ENCODE results near the gene FZD1. TPM values are rescaled to one million over a fixed set of nuclear protein-coding genes. Genes with fewer than 3 reads are reported as not detected.

FZD1 gene
- total and polyA plus RNA-seq, 2 of the 13 experiments (the other 11 are each of a cell fraction or from before 2014, with no cell fraction given) = 0.22 to 0.80 TPM

GRCh38 chr7:91265693-91266066, 1.4 kb downstream of the FZD1 start:
- H3K4me3 ChIP-seq (replicated peaks in 1 of 3; ENCODE audit: insufficient read depth in 1 of 3, low read depth in 2 of 3, low read length in 3 of 3) = no peak overlapping the region
- BruUV-seq (replicated peaks) = no TSS peak
- no peak for TF ChIP-seq ATF7 (IDR thresholded peaks at IDR 0.05)
- TF ChIP-seq ATF7 (CRISPR knock-in tag; IDR thresholded peaks at IDR 0.05) = no peak
- TF ChIP-seq STAT5B (CRISPR knock-in tag; IDR thresholded peaks at IDR 0.05) = no peak
- TF ChIP-seq HOXA5 (CRISPR knock-in tag; IDR thresholded peaks at IDR 0.05) = no peak
- TF ChIP-seq MYPOP (CRISPR knock-in tag; IDR thresholded peaks at IDR 0.05) = no peak
- TF ChIP-seq TSC22D2 (CRISPR knock-in tag; IDR thresholded peaks at IDR 0.05; ENCODE audit: borderline replicate concordance) = no peak
- TF ChIP-seq TRAFD1 (CRISPR knock-in tag; IDR thresholded peaks at IDR 0.05; ENCODE audit: borderline replicate concordance) = no peak
- no peak for TF ChIP-seq MED1 (CRISPR knock-in tag; IDR thresholded peaks at IDR 0.05)
- no peak for TF ChIP-seq AHR (CRISPR knock-in tag; IDR thresholded peaks at IDR 0.05)
- no peak for TF ChIP-seq ZNF337 (CRISPR knock-in tag; IDR thresholded peaks at IDR 0.05; ENCODE audit: borderline replicate concordance, low read depth)
- no peak for TF ChIP-seq PCBP2 (optimal IDR thresholded peaks at IDR 0.05; ENCODE audit: low read depth, low read length, poor library complexity, severe bottlenecking)
- TF ChIP-seq PPARG (CRISPR knock-in tag; conservative IDR thresholded peaks at IDR 0.05) = no peak
- no peak for TF ChIP-seq SRSF4 (IDR thresholded peaks at IDR 0.05; ENCODE audit: low read depth, low read length, poor library complexity, severe bottlenecking)
- no peak for TF ChIP-seq AKAP8 (CRISPR knock-in tag; IDR thresholded peaks at IDR 0.05)
- TF ChIP-seq ZNF160 (CRISPR knock-in tag; IDR thresholded peaks at IDR 0.05) = no peak
- no peak for TF ChIP-seq SIX1 (CRISPR knock-in tag; IDR thresholded peaks at IDR 0.05; ENCODE audit: borderline replicate concordance)
- no peak for TF ChIP-seq NONO (IDR thresholded peaks at IDR 0.05)
- TF ChIP-seq NONO (CRISPR knock-in tag; conservative IDR thresholded peaks at IDR 0.05) = no peak
- TF ChIP-seq ZNF354B (CRISPR knock-in tag; IDR thresholded peaks at IDR 0.05) = no peak
- H3K9me3 ChIP-seq (ENCODE audit: low read length) = no peaks in the 10 kb centered on the region
- no peaks in the 10 kb centered on the region for H3K36me3 ChIP-seq (replicated peaks in 1 of 2; ENCODE audit: control insufficient read depth in 1 of 2, insufficient read depth in 2 of 2, low read length in 2 of 2)
- ChIA-PET CTCF (ENCODE audit: low intra/inter-chr PET ratio, low total read pairs) (no interaction called here), POLR2A (no interaction called here)
- H3K4me1 ChIP-seq (ENCODE audit: insufficient read depth, low read length) = peaks cover 15% of the 10 kb centered on the region
- no peaks in the 10 kb centered on the region for H3K79me2 ChIP-seq (ENCODE audit: insufficient read depth, low read length)
- H3K27ac ChIP-seq (ENCODE audit: extremely low read length, insufficient read depth, low read length) = no peak overlapping the region
- in situ Hi-C loops (cut with HindIII; ENCODE audit: extremely low pct_ligation_motif_present, low pct_unique_long_range_greater_than_20kb) = no loop called here
- intact Hi-C loops (cut with micrococcal nuclease; ENCODE audit: unreplicated experiment) = loop anchor here (10.0 kb wide), 1 partner anchor 299 kb away; no protein-coding TSS in a partner anchor
- no peak for DNase-seq (ENCODE audit: low spot score)
- H3K4me2 ChIP-seq (ENCODE audit: low read depth, low read length) = no peak overlapping the region
- peaks cover 0 to 16% of the 10 kb centered on the region in 2 experiments; a peak in 2 of 5 replicates for H3K27me3 ChIP-seq (ENCODE audit: control insufficient read depth in 1 of 2, insufficient read depth in 2 of 2, low read length in 2 of 2)
- no peak for ATAC-seq
- no peak for FAIRE-seq
- 99% methylated on average over 20 of the region's 31 CpGs for WGBS (ENCODE audit: low lambda C conversion rate)
- H4K20me1 ChIP-seq (ENCODE audit: insufficient read depth, low read length) = no peaks in the 10 kb centered on the region
- H2AFZ ChIP-seq (ENCODE audit: low read length) = no peak overlapping the region
- H3K9ac ChIP-seq (ENCODE audit: insufficient read depth, low read depth, low read length) = no peak overlapping the region
